H9 (cell line): ENCODE results near the gene FAM174A. TPM values are rescaled to one million over a fixed set of nuclear protein-coding genes. Genes with fewer than 3 reads are reported as not detected.

Experiments
- DNase-seq: peaks from one replicate; pipeline ENCODE4 v3.0.0-alpha.2; 2017
- H2AFZ ChIP-seq: one replicate; pipeline ENCODE4 v1.6.1; 2013; ENCODE audit warnings: mild to moderate bottlenecking, low read length, control low read depth, moderate library complexity
- H2AK5ac ChIP-seq: 2 replicates; pipeline ENCODE4 v1.6.1; 2013; ENCODE audit warnings: low read length, control low read depth, mixed read lengths; ENCODE audit not compliant: insufficient read length
- H2BK120ac ChIP-seq: one replicate; pipeline ENCODE4 v1.6.1; 2013; ENCODE audit warnings: low read depth, mild to moderate bottlenecking, low read length, control low read depth, inconsistent platforms; ENCODE audit not compliant: poor library complexity, severe bottlenecking
- H2BK12ac ChIP-seq: 2 replicates; pipeline ENCODE4 v1.6.1; 2013; ENCODE audit warnings: low read length, control low read depth, mixed read lengths, low read depth; ENCODE audit not compliant: insufficient read length
- H2BK15ac ChIP-seq: 2 replicates; pipeline ENCODE4 v1.6.1; 2013; ENCODE audit warnings: low read depth, low read length, control low read depth
- H2BK20ac ChIP-seq: one replicate; pipeline ENCODE4 v1.6.1; 2013; ENCODE audit warnings: low read depth, mild to moderate bottlenecking, low read length, control low read depth, inconsistent platforms; ENCODE audit not compliant: poor library complexity, severe bottlenecking
- H2BK5ac ChIP-seq: 2 replicates; pipeline ENCODE4 v1.6.1; 2013; ENCODE audit warnings: low read length, control low read depth, mixed read lengths; ENCODE audit not compliant: insufficient read length
- H3K14ac ChIP-seq: 2 replicates; pipeline ENCODE4 v1.6.1; 2013; ENCODE audit warnings: low read length, control low read depth; ENCODE audit not compliant: insufficient read depth
- H3K18ac ChIP-seq: 2 replicates; pipeline ENCODE4 v1.6.1; 2013; ENCODE audit warnings: low read depth, mild to moderate bottlenecking, mixed read lengths, low read length, control low read depth; ENCODE audit not compliant: insufficient read length
- H3K23ac ChIP-seq: 2 replicates; pipeline ENCODE4 v1.6.1; 2013; ENCODE audit warnings: low read length, control low read depth, mixed read lengths, low read depth; ENCODE audit not compliant: insufficient read length
- H3K23me2 ChIP-seq: 2 replicates; pipeline ENCODE4 v1.6.1; 2013; ENCODE audit warnings: low read depth, mild to moderate bottlenecking, mixed read lengths, low read length, control low read depth; ENCODE audit not compliant: insufficient read length, poor library complexity, severe bottlenecking
- H3K27ac ChIP-seq: 2 replicates; pipeline ENCODE4 v1.5.1; 2013; ENCODE audit warnings: low read length, control low read depth, mixed read lengths, low read depth; ENCODE audit not compliant: insufficient read length
- H3K27me3 ChIP-seq: 2 replicates; pipeline ENCODE4 v1.6.1; 2013; ENCODE audit warnings: low read length, control low read depth, inconsistent platforms; ENCODE audit not compliant: insufficient read depth
- H3K4ac ChIP-seq: 2 replicates; pipeline ENCODE4 v1.6.1; 2013; ENCODE audit warnings: low read depth, mild to moderate bottlenecking, control low read depth, inconsistent platforms, low read length, moderate library complexity
- H3K4me1 ChIP-seq: 2 replicates; pipeline ENCODE4 v1.6.1; 2013; ENCODE audit warnings: low read length, control low read depth, inconsistent platforms; ENCODE audit not compliant: insufficient read depth
- H3K4me2 ChIP-seq: 2 replicates; pipeline ENCODE4 v1.6.1; 2013; ENCODE audit warnings: low read length, control low read depth, mixed read lengths; ENCODE audit not compliant: insufficient read length, insufficient read depth
- H3K56ac ChIP-seq: 2 replicates; pipeline ENCODE4 v1.6.1; 2013; ENCODE audit warnings: low read depth, mild to moderate bottlenecking, mixed read lengths, low read length, control low read depth; ENCODE audit not compliant: insufficient read length
- H3K79me1 ChIP-seq: 2 replicates; pipeline ENCODE4 v1.6.1; 2013; ENCODE audit warnings: low read depth, mild to moderate bottlenecking, moderate library complexity, low read length, control low read depth, inconsistent platforms; ENCODE audit not compliant: insufficient read depth, poor library complexity, severe bottlenecking
- H3K79me2 ChIP-seq: 2 replicates; pipeline ENCODE4 v1.6.1; 2013; ENCODE audit warnings: low read length, control low read depth, inconsistent platforms; ENCODE audit not compliant: insufficient read depth
- H3K9ac ChIP-seq: 2 replicates; pipeline ENCODE4 v1.6.1; 2013; ENCODE audit warnings: low read length, control low read depth, mixed read lengths; ENCODE audit not compliant: insufficient read length; ENCODE audit errors: extremely low read depth
- H3K9me3 ChIP-seq: one replicate; pipeline ENCODE4 v1.6.1; 2013; ENCODE audit warnings: low read depth, low read length, inconsistent platforms; ENCODE audit not compliant: control insufficient read depth
- H3T11ph ChIP-seq: one replicate; pipeline ENCODE4 v1.6.1; 2013; ENCODE audit warnings: mild to moderate bottlenecking, low read length, control low read depth, inconsistent platforms
- H4K20me1 ChIP-seq: one replicate; pipeline ENCODE4 v1.6.1; 2013; ENCODE audit not compliant: control insufficient read depth, insufficient read length, insufficient read depth
- H4K5ac ChIP-seq: 2 replicates; pipeline ENCODE4 v1.6.1; 2013; ENCODE audit warnings: low read depth, mild to moderate bottlenecking, mixed read lengths, low read length, control low read depth; ENCODE audit not compliant: insufficient read length
- H4K8ac ChIP-seq: replicated peaks from 2 replicates; pipeline ENCODE4 v1.6.1; 2013; ENCODE audit warnings: low read length, control low read depth, mixed read lengths, low read depth; ENCODE audit not compliant: insufficient read length
- H4K91ac ChIP-seq: 2 replicates; pipeline ENCODE4 v1.6.1; 2013; ENCODE audit warnings: low read depth, mild to moderate bottlenecking, moderate library complexity, mixed read lengths, low read length, control low read depth; ENCODE audit not compliant: insufficient read length
- H3K27ac Mint-ChIP-seq, 3 experiments: 2 replicates in 2 of 3; 3 replicates in 1 of 3; pipeline ENCODE4 v1.8.0; 2020 to 2021; ENCODE audit warnings: mixed read lengths in 3 of 3, mild to moderate bottlenecking in 1 of 3, moderate library complexity in 1 of 3
- H3K27me3 Mint-ChIP-seq: 2 replicates; pipeline ENCODE4 v1.8.0; 2021; ENCODE audit warnings: low read depth, mild to moderate bottlenecking, moderate library complexity, mixed read lengths
- H3K36me3 Mint-ChIP-seq, 3 experiments: 2 replicates in 2 of 3; 3 replicates in 1 of 3; pipeline ENCODE4 v1.8.0; 2020 to 2021; ENCODE audit warnings: low read depth in 3 of 3, mixed read lengths in 3 of 3; ENCODE audit not compliant: insufficient read depth in 1 of 3
- H3K4me1 Mint-ChIP-seq, 2 experiments: 2 replicates each; pipeline ENCODE4 v1.8.0; 2020; ENCODE audit warnings: mixed read lengths in 2 of 2
- H3K4me3 Mint-ChIP-seq, 2 experiments: 2 replicates in 1 of 2; 3 replicates in 1 of 2; pipeline ENCODE4 v1.8.0; 2020 to 2021; ENCODE audit warnings: mild to moderate bottlenecking in 2 of 2, mixed read lengths in 2 of 2, moderate library complexity in 1 of 2
- H3K9me3 Mint-ChIP-seq, 2 experiments: 2 replicates in 1 of 2; 3 replicates in 1 of 2; pipeline ENCODE4 v1.8.0; 2020; ENCODE audit warnings: mild to moderate bottlenecking in 2 of 2, mixed read lengths in 2 of 2, moderate library complexity in 1 of 2
- WGBS: extraction: QIAGEN DNeasy Blood & Tissue Kit; methylation state at CpG from one replicate; pipeline ENCODE4 v1.1.7; 2013; ENCODE audit warnings: missing lambda C conversion rate, low lambda C conversion rate, mixed read lengths; ENCODE audit not compliant: insufficient read length; ENCODE audit errors: extremely low coverage; 5-methylcytosine and 5-hydroxymethylcytosine counted together
- total RNA-seq: library from RNA; stranded (reverse); gene quantifications from 2 replicates; pipeline ENCODE4 v1.2.1, GENCODE V29; 2021
- TF ChIP-seq, protein P1 (sequence below): fragments of 200-600 bp; sonication (generic); conservative IDR thresholded peaks from 3 replicates; pipeline ENCODE4 v1.8.0; 2021; ENCODE audit warnings: antibody characterized with exemption, mild to moderate bottlenecking

FAM174A gene
- total RNA-seq, 1 experiment from 2014 or later: 4.3 TPM

DNA sequence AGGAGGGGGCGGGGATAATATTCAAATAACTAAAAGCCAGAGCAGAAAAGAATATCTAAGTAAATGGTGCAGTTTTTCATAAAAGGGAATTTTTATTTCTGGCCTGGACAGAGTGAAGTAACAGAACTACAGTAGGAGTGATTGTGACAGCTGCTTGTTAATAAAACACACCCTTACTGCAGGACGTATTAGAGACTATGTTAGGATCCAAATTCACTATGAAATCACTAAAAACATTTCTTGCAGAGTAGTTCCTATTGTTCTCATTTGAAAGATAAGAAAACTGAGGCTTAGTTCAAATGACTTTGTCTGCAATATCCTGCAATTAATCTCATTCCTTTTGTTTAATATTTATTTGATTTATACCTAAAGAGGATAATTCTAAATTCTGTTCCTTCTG lies 39.5 kb downstream of the FAM174A start:
- Mint-ChIP-seq H3K27me3 (no peaks in the 10 kb centered on the region), H3K27ac (no peak overlapping the region), H3K4me3 (no peak overlapping the region), H3K4me1 (no peaks in the 10 kb centered on the region), H3K9me3 (no peaks in the 10 kb centered on the region), H3K36me3 (no peaks in the 10 kb centered on the region)
- Histone ChIP-seq H3K23me2 (no peaks in the 10 kb centered on the region), H4K5ac (no peak overlapping the region), H3K56ac (no peak overlapping the region), H4K91ac (no peak overlapping the region), H2AK5ac (no peak overlapping the region), H3K18ac (no peak overlapping the region), H3K27me3 (no peaks in the 10 kb centered on the region), H4K8ac (no peak overlapping the region), H2BK20ac (no peak overlapping the region), H3K23ac (no peak overlapping the region), H3K79me1 (no peaks in the 10 kb centered on the region), H3K14ac (no peak overlapping the region), H3K9ac (no peak overlapping the region), H4K20me1 (no peaks in the 10 kb centered on the region), H3K27ac (no peak overlapping the region), H2BK5ac (no peak overlapping the region), H2AFZ (no peak overlapping the region), H2BK12ac (no peak overlapping the region), H3K4me1 (no peaks in the 10 kb centered on the region), H3T11ph (no peak overlapping the region), H2BK15ac (no peak overlapping the region), H3K4ac (no peak overlapping the region), H2BK120ac (no peak overlapping the region), H3K79me2 (no peaks in the 10 kb centered on the region), H3K9me3 (no peaks in the 10 kb centered on the region), H3K4me2 (no peak overlapping the region)
- no peak for DNase-seq
- TF ChIP-seq, protein P1, sequence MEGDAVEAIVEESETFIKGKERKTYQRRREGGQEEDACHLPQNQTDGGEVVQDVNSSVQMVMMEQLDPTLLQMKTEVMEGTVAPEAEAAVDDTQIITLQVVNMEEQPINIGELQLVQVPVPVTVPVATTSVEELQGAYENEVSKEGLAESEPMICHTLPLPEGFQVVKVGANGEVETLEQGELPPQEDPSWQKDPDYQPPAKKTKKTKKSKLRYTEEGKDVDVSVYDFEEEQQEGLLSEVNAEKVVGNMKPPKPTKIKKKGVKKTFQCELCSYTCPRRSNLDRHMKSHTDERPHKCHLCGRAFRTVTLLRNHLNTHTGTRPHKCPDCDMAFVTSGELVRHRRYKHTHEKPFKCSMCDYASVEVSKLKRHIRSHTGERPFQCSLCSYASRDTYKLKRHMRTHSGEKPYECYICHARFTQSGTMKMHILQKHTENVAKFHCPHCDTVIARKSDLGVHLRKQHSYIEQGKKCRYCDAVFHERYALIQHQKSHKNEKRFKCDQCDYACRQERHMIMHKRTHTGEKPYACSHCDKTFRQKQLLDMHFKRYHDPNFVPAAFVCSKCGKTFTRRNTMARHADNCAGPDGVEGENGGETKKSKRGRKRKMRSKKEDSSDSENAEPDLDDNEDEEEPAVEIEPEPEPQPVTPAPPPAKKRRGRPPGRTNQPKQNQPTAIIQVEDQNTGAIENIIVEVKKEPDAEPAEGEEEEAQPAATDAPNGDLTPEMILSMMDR: no peak
- WGBS: no CpG with 5 or more reads among the region's 2 CpGs
